IMR-90 (cell line): ENCODE results near the gene AAGAB. TPM values are rescaled to one million over a fixed set of nuclear protein-coding genes. Genes with fewer than 3 reads are reported as not detected.

Experiments used
- ATAC-seq: fragments of 200-7000 bp; cut with Tn5 transposase; 2 replicates; pipeline ENCODE4 v1.9.1; 2020; ENCODE audit warnings: low read depth, mild to moderate bottlenecking, moderate library complexity
- BruUV-seq: library from RNA; stranded (reverse); fragments of 400-500 nt; replicated peaks from 2 replicates; lab custom pipeline; 2021; lab: Mats Ljungman, UMichigan
- CTCF ChIA-PET: fragments of 300-600 bp; formaldehyde crosslinking; extraction: SDS; loops from one replicate; lab custom pipeline; 2021; ENCODE audit warnings: antibody characterized with exemption; lab: Yijun Ruan, JAX
- POLR2A ChIA-PET: fragments of 300-600 bp; sonication (Branson Sonifier 250); formaldehyde crosslinking; loops from one replicate; lab custom pipeline; 2022; ENCODE audit warnings: antibody characterized with exemption; ENCODE audit not compliant: unreplicated experiment; lab: Charles Lee
- DNase-seq: peaks from one replicate; pipeline ENCODE4 v3.0.0; 2013
- H2AFZ ChIP-seq: replicated peaks from 2 replicates; pipeline ENCODE3; 2013; ENCODE audit warnings: low read length, mild to moderate bottlenecking; ENCODE audit not compliant: poor library complexity
- H2AK5ac ChIP-seq: 2 replicates; pipeline ENCODE4 v1.6.1; 2013; ENCODE audit warnings: low read depth, low read length, inconsistent platforms
- H2AK9ac ChIP-seq: replicated peaks from 2 replicates; pipeline ENCODE3; 2013; ENCODE audit warnings: mild to moderate bottlenecking, low read depth, low read length, moderate library complexity; ENCODE audit not compliant: poor library complexity
- H2BK120ac ChIP-seq: 2 replicates; pipeline ENCODE4 v1.6.1; 2013; ENCODE audit warnings: low read depth, low read length, inconsistent platforms
- H2BK15ac ChIP-seq: 3 replicates; pipeline ENCODE4 v1.6.1; 2013; ENCODE audit warnings: low read depth, low read length, inconsistent platforms
- H2BK20ac ChIP-seq: 2 replicates; pipeline ENCODE4 v1.6.1; 2013; ENCODE audit warnings: low read depth, mild to moderate bottlenecking, inconsistent platforms, low read length, moderate library complexity
- H2BK5ac ChIP-seq: 2 replicates; pipeline ENCODE4 v1.6.1; 2013; ENCODE audit warnings: mild to moderate bottlenecking, low read depth, low read length, inconsistent platforms; ENCODE audit not compliant: poor library complexity, severe bottlenecking
- H3K14ac ChIP-seq: replicated peaks from 2 replicates; pipeline ENCODE4 v1.6.1; 2013; ENCODE audit warnings: low read depth, low read length, inconsistent platforms
- H3K18ac ChIP-seq: 2 replicates; pipeline ENCODE4 v1.6.1; 2013; ENCODE audit warnings: low read depth, low read length, control low read depth
- H3K23ac ChIP-seq: 2 replicates; pipeline ENCODE4 v1.6.1; 2013; ENCODE audit warnings: low read depth, low read length, inconsistent platforms
- H3K27ac ChIP-seq: 2 replicates; pipeline ENCODE4 v1.5.1; 2013; ENCODE audit warnings: mild to moderate bottlenecking, control low read depth, low read length; ENCODE audit not compliant: insufficient read depth
- H3K27me3 ChIP-seq: 2 replicates; pipeline ENCODE4 v1.6.1; 2013; ENCODE audit warnings: low read length; ENCODE audit not compliant: control insufficient read depth, insufficient read depth
- H3K36me3 ChIP-seq: 2 replicates; pipeline ENCODE4 v1.6.1; 2013; ENCODE audit warnings: low read length, mixed read lengths; ENCODE audit not compliant: control insufficient read depth, insufficient read depth
- H3K4ac ChIP-seq: 2 replicates; pipeline ENCODE4 v1.6.1; 2013; ENCODE audit warnings: low read depth, low read length, inconsistent platforms
- H3K4me1 ChIP-seq: 2 replicates; pipeline ENCODE4 v1.6.1; 2013; ENCODE audit warnings: low read length, mixed read lengths; ENCODE audit not compliant: control insufficient read depth, insufficient read depth
- H3K4me2 ChIP-seq: 2 replicates; pipeline ENCODE4 v1.6.1; 2013; ENCODE audit warnings: low read depth, mild to moderate bottlenecking, control low read depth, low read length, moderate library complexity
- H3K4me3 ChIP-seq: 2 replicates; pipeline ENCODE4 v1.5.1; 2013; ENCODE audit warnings: low read depth, mild to moderate bottlenecking, control low read depth, low read length, moderate library complexity; ENCODE audit not compliant: insufficient read depth
- H3K56ac ChIP-seq: 2 replicates; pipeline ENCODE4 v1.6.1; 2013; ENCODE audit warnings: low read length, inconsistent platforms; ENCODE audit not compliant: insufficient read depth; ENCODE audit errors: extremely low read depth
- H3K79me1 ChIP-seq, 2 experiments: 2 replicates each; pipeline ENCODE4 v1.6.1; 2013; ENCODE audit warnings: low read length in 2 of 2, inconsistent platforms in 1 of 2, low read depth in 1 of 2
- H3K9ac ChIP-seq: 2 replicates; pipeline ENCODE4 v1.6.1; 2013; ENCODE audit warnings: low read depth, low read length, control low read depth
- H3K9me1 ChIP-seq: 2 replicates; pipeline ENCODE4 v1.6.1; 2013; ENCODE audit warnings: low read length, inconsistent platforms; ENCODE audit not compliant: insufficient read depth
- H3K9me3 ChIP-seq: 2 replicates; pipeline ENCODE4 v1.6.1; 2013; ENCODE audit warnings: low read length; ENCODE audit not compliant: control insufficient read depth, insufficient read depth
- H4K20me1 ChIP-seq: 2 replicates; pipeline ENCODE4 v1.6.1; 2013; ENCODE audit warnings: low read length, inconsistent platforms; ENCODE audit not compliant: insufficient read depth
- H4K5ac ChIP-seq: 2 replicates; pipeline ENCODE4 v1.6.1; 2013; ENCODE audit warnings: mild to moderate bottlenecking, low read depth, low read length, control low read depth
- H4K8ac ChIP-seq, 2 experiments: 2 replicates each; pipeline ENCODE4 v1.6.1; 2013; ENCODE audit warnings: low read depth in 2 of 2, low read length in 2 of 2, control low read depth in 1 of 2, inconsistent platforms in 1 of 2
- H4K91ac ChIP-seq: 2 replicates; pipeline ENCODE4 v1.6.1; 2013; ENCODE audit warnings: low read depth, low read length, inconsistent platforms; ENCODE audit not compliant: insufficient read depth
- CHD1 ChIP-seq: IDR thresholded peaks from 2 replicates; pipeline ENCODE4 v1.6.1; 2012; ENCODE audit warnings: low read depth, low read length, improper control_type of control experiment
- FOS ChIP-seq: fragments of 150-350 bp; IDR thresholded peaks from 2 replicates; pipeline ENCODE4 v1.6.1; 2016; ENCODE audit warnings: low read depth, low read length
- MXI1 ChIP-seq: IDR thresholded peaks from 2 replicates; pipeline ENCODE4 v1.6.1; 2012; ENCODE audit warnings: low read depth, mild to moderate bottlenecking, low read length, moderate library complexity, borderline replicate concordance
- POLR2A ChIP-seq: IDR thresholded peaks from 2 replicates; pipeline ENCODE4 v1.6.1; 2012; ENCODE audit warnings: mild to moderate bottlenecking, low read depth, low read length
- RAD21 ChIP-seq: IDR thresholded peaks from 2 replicates; pipeline ENCODE4 v1.6.1; 2012; ENCODE audit warnings: low read length, improper control_type of control experiment
- RFX5 ChIP-seq: IDR thresholded peaks from 2 replicates; pipeline ENCODE4 v1.8.0; 2012; ENCODE audit warnings: low read depth, mild to moderate bottlenecking, low read length, moderate library complexity
- SMC3 ChIP-seq: fragments of 150-350 bp; IDR thresholded peaks from 2 replicates; pipeline ENCODE4 v1.6.1; 2016; ENCODE audit warnings: low read depth, mild to moderate bottlenecking, antibody characterized with exemption, low read length, moderate library complexity
- WGBS, 2 experiments: methylation state at CpG; one replicate each; pipeline versions ENCODE4 v1.1.5 to v1.1.7; 2013; ENCODE audit warnings: missing lambda C conversion rate in 2 of 2; ENCODE audit not compliant: insufficient read length in 1 of 2; ENCODE audit errors: extremely low coverage in 2 of 2; 5-methylcytosine and 5-hydroxymethylcytosine counted together
- dilution Hi-C: fragments of 300-500 bp; cut with HindIII; formaldehyde crosslinking; loops from one replicate; pipeline ENCODE4 v1.14.3; 2018; ENCODE audit warnings: low sequenced_read_pairs; ENCODE audit not compliant: unreplicated experiment
- in situ Hi-C: fragments of 300-500 bp; cut with MboI; formaldehyde crosslinking; loops from 3 replicates; pipeline ENCODE4 v1.14.3; 2019; ENCODE audit warnings: low sequenced_read_pairs, inconsistent platforms, mixed read lengths
- intact Hi-C: fragments of 100-400 bp; cut with micrococcal nuclease; formaldehyde crosslinking; loops from 2 replicates; pipeline ENCODE4 v1.10.0; 2022
- polyA plus RNA-seq, 3 experiments: library from polyadenylated mRNA; depleted of rRNA; stranded (reverse); fragments of >200 nt; gene quantifications; 2 replicates each; pipeline ENCODE4 v1.2.3, GENCODE V29; 2012; ENCODE audit warnings: low replicate concordance in 1 of 3
- total RNA-seq: library from RNA; depleted of rRNA; stranded (reverse); fragments of >200 nt; gene quantifications from 2 replicates; pipeline ENCODE4 v1.2.3, GENCODE V29; 2012
- TF ChIP-seq, protein P1 (sequence below): conservative IDR thresholded peaks from 2 replicates; pipeline ENCODE4 v1.5.1; 2012; ENCODE audit warnings: mild to moderate bottlenecking, low read depth, low read length, improper control_type of control experiment
- TF ChIP-seq, protein P2 (sequence below): fragments of 150-350 bp; IDR thresholded peaks from 2 replicates; pipeline ENCODE4 v1.6.1; 2016; ENCODE audit warnings: low read depth, mild to moderate bottlenecking, low read length, moderate library complexity, borderline replicate concordance
- TF ChIP-seq, protein P3 (sequence below): fragments of 150-350 bp; IDR thresholded peaks from 2 replicates; pipeline ENCODE4 v1.6.1; 2017; ENCODE audit warnings: mild to moderate bottlenecking, antibody characterized with exemption, low read length, low read depth

AAGAB gene
- total and polyA plus RNA-seq, 2 of the 4 experiments (the other 2 are of a cell fraction): 26.1 to 69.7 TPM

DNA sequence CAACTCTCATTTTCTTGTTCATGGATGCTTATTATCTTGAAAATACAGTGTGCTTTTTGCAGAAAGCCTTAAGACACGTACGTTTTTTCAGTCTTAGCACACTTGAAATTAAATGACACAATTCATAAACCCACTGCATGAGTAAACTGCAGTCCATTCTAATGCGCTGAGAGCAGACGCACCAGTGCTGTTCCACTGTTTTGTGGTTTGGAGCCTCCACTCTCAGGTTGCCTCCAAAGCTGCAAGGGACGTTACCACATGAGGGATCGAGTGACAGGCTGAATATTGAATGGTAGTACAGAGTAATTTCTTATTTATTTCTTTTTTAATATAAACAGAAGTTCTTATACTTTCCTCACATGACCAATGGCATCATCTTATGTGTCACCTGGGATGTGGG, 12.4 kb upstream of the AAGAB start:
- TF ChIP-seq RAD21: no peak
- TF ChIP-seq MXI1: no peak
- no peak for TF ChIP-seq FOS
- no peak for TF ChIP-seq SMC3
- no peak for TF ChIP-seq RFX5
- no peak for TF ChIP-seq POLR2A
- TF ChIP-seq, protein P1, sequence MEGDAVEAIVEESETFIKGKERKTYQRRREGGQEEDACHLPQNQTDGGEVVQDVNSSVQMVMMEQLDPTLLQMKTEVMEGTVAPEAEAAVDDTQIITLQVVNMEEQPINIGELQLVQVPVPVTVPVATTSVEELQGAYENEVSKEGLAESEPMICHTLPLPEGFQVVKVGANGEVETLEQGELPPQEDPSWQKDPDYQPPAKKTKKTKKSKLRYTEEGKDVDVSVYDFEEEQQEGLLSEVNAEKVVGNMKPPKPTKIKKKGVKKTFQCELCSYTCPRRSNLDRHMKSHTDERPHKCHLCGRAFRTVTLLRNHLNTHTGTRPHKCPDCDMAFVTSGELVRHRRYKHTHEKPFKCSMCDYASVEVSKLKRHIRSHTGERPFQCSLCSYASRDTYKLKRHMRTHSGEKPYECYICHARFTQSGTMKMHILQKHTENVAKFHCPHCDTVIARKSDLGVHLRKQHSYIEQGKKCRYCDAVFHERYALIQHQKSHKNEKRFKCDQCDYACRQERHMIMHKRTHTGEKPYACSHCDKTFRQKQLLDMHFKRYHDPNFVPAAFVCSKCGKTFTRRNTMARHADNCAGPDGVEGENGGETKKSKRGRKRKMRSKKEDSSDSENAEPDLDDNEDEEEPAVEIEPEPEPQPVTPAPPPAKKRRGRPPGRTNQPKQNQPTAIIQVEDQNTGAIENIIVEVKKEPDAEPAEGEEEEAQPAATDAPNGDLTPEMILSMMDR: no peak
- no peak for TF ChIP-seq CHD1
- TF ChIP-seq, protein P2, sequence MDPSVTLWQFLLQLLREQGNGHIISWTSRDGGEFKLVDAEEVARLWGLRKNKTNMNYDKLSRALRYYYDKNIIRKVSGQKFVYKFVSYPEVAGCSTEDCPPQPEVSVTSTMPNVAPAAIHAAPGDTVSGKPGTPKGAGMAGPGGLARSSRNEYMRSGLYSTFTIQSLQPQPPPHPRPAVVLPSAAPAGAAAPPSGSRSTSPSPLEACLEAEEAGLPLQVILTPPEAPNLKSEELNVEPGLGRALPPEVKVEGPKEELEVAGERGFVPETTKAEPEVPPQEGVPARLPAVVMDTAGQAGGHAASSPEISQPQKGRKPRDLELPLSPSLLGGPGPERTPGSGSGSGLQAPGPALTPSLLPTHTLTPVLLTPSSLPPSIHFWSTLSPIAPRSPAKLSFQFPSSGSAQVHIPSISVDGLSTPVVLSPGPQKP: no peak
- TF ChIP-seq, protein P3, sequence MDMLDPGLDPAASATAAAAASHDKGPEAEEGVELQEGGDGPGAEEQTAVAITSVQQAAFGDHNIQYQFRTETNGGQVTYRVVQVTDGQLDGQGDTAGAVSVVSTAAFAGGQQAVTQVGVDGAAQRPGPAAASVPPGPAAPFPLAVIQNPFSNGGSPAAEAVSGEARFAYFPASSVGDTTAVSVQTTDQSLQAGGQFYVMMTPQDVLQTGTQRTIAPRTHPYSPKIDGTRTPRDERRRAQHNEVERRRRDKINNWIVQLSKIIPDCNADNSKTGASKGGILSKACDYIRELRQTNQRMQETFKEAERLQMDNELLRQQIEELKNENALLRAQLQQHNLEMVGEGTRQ: no peak
- POLR2A ChIA-PET: no interaction called here

More for the DNA sequence above, 12.4 kb upstream of the AAGAB start:
- H3K9me1 ChIP-seq: no peaks in the 10 kb centered on the region
- H4K20me1 ChIP-seq: no peaks in the 10 kb centered on the region
- H3K18ac ChIP-seq: no peak overlapping the region
- H2BK15ac ChIP-seq: no peak overlapping the region; the same call in 2 of the 3 replicates
- dilution Hi-C loops (no loop called here), in situ Hi-C loops (no loop called here), intact Hi-C loops (no loop called here)
- no peak overlapping the region for H2BK20ac ChIP-seq
- H2AK9ac ChIP-seq: no peak overlapping the region
- no peaks in the 10 kb centered on the region; the same call in 1 of the 2 replicates for H3K27me3 ChIP-seq
- H3K14ac ChIP-seq: no peak overlapping the region
- H3K4me1 ChIP-seq: no peaks in the 10 kb centered on the region
- no peak overlapping the region for H3K4me2 ChIP-seq
- no peak overlapping the region for H2AK5ac ChIP-seq
- H3K56ac ChIP-seq: no peak overlapping the region
- no peak overlapping the region for H4K5ac ChIP-seq
- H2BK5ac ChIP-seq: no peak overlapping the region
- no peak overlapping the region for H4K8ac ChIP-seq
- no peak overlapping the region for H2BK120ac ChIP-seq
- no TSS peak for BruUV-seq
- H3K23ac ChIP-seq: no peak overlapping the region
- H3K4ac ChIP-seq: no peak overlapping the region
- H2AFZ ChIP-seq: no peak overlapping the region
- no peak for ATAC-seq
- no peak overlapping the region for H3K27ac ChIP-seq
- no CpG with 5 or more reads among the region's 6 CpGs for WGBS, 2 experiments
- no peaks in the 10 kb centered on the region for H3K36me3 ChIP-seq
- CTCF ChIA-PET: no interaction called here
- H3K79me1 ChIP-seq: no peaks in the 10 kb centered on the region
- H3K4me3 ChIP-seq: no peak overlapping the region
- H3K9ac ChIP-seq: no peak overlapping the region
- no peaks in the 10 kb centered on the region; the same call in 1 of the 2 replicates for H3K9me3 ChIP-seq
- no peak for DNase-seq
- no peak overlapping the region for H4K91ac ChIP-seq
